ENCODE data around the gene ARHGAP24. TPM values are rescaled to one million over a fixed set of nuclear protein-coding genes. Genes with fewer than 3 reads are reported as not detected.

Gene ARHGAP24
- total and polyA plus RNA-seq, 2 donors (not counting 3 experiments of a cell fraction or from before 2014, with no cell fraction given) = 52.1 to 79.4 TPM

- no peak for FAIRE-seq
- H3K27ac ChIP-seq (ENCODE audit: insufficient read depth, low read depth, low read length) = no peak overlapping the region
- no TSS peak for BruUV-seq (replicated peaks)
These were observed 206.3 kb downstream of the ARHGAP24 start for GRCh38 chr4:85681221-85681657.

More at GRCh38 chr4:85681221-85681657, 206.3 kb downstream of the ARHGAP24 start:
- no peaks in the 10 kb centered on the region for H4K20me1 ChIP-seq (replicated peaks; ENCODE audit: control insufficient read depth, extremely low read depth, insufficient read depth, low read length)
- no peak for DNase-seq (ENCODE audit: low read depth, low spot score)
- intact Hi-C loops (cut with micrococcal nuclease) = no loop called here
- H3K9me3 ChIP-seq (replicated peaks; ENCODE audit: control insufficient read depth, insufficient read depth, low read length) = no peaks in the 10 kb centered on the region
- peaks cover 8 to 41% of the 10 kb centered on the region in 2 experiments for H3K27me3 ChIP-seq (ENCODE audit: control insufficient read depth in 2 of 2, insufficient read depth in 2 of 2, low read length in 2 of 2)
- H3K4me2 ChIP-seq (ENCODE audit: insufficient read depth, low read length) = no peak overlapping the region
- no peaks in the 10 kb centered on the region for H3K79me2 ChIP-seq (ENCODE audit: control insufficient read depth, insufficient read depth, low read length)
- TF ChIP-seq FOS (IDR thresholded peaks at IDR 0.05; ENCODE audit: borderline replicate concordance, insufficient read depth, low read length) (no peak), POLR2AphosphoS5 (IDR thresholded peaks at IDR 0.05; ENCODE audit: insufficient read depth, low read depth, low read length) (no peak), JUN (IDR thresholded peaks at IDR 0.05; ENCODE audit: borderline replicate concordance, insufficient read depth, insufficient read length, low read depth) (no peak), POLR2A (IDR thresholded peaks at IDR 0.05; ENCODE audit: low read depth, low read length) (no peak)
- TF ChIP-seq, protein P1, sequence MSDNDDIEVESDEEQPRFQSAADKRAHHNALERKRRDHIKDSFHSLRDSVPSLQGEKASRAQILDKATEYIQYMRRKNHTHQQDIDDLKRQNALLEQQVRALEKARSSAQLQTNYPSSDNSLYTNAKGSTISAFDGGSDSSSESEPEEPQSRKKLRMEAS (IDR thresholded peaks at IDR 0.05; ENCODE audit: insufficient read depth, insufficient read length) = no peak
- TF ChIP-seq, protein P2, sequence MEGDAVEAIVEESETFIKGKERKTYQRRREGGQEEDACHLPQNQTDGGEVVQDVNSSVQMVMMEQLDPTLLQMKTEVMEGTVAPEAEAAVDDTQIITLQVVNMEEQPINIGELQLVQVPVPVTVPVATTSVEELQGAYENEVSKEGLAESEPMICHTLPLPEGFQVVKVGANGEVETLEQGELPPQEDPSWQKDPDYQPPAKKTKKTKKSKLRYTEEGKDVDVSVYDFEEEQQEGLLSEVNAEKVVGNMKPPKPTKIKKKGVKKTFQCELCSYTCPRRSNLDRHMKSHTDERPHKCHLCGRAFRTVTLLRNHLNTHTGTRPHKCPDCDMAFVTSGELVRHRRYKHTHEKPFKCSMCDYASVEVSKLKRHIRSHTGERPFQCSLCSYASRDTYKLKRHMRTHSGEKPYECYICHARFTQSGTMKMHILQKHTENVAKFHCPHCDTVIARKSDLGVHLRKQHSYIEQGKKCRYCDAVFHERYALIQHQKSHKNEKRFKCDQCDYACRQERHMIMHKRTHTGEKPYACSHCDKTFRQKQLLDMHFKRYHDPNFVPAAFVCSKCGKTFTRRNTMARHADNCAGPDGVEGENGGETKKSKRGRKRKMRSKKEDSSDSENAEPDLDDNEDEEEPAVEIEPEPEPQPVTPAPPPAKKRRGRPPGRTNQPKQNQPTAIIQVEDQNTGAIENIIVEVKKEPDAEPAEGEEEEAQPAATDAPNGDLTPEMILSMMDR (IDR thresholded peaks at IDR 0.05; ENCODE audit: extremely low read depth in 1 of 2, insufficient read depth in 1 of 2, low read depth in 1 of 2, low read length in 2 of 2) = no peak
- H3K4me3 ChIP-seq (replicated peaks in 1 of 3; ENCODE audit: insufficient read depth in 1 of 3, low read depth in 1 of 3, low read length in 3 of 3) = no peak overlapping the region
- CTCF ChIA-PET = interaction anchor here (0.9 to 1.7 kb wide), 2 partner anchors 11 to 67 kb away, joined by 3 read pairs; no protein-coding TSS in a partner anchor
- POLR2A ChIA-PET = no interaction called here
- dilution Hi-C loops (cut with MboI; ENCODE audit: extremely low pct_ligation_motif_present, low sequenced_read_pairs) = no loop called here
- H2AFZ ChIP-seq (ENCODE audit: low read depth, low read length) = no peak overlapping the region
- H3K4me1 ChIP-seq (ENCODE audit: control insufficient read depth, extremely low read depth, insufficient read depth, low read length) = no peaks in the 10 kb centered on the region
- H3K9me1 ChIP-seq (replicated peaks; ENCODE audit: control insufficient read depth, extremely low read depth, insufficient read depth, low read length) = no peaks in the 10 kb centered on the region
- H3K36me3 ChIP-seq (ENCODE audit: control insufficient read depth in 2 of 2, extremely low read depth in 1 of 2, insufficient read depth in 2 of 2, low read length in 2 of 2) = no peaks in the 10 kb centered on the region
- H3K9ac ChIP-seq (replicated peaks; ENCODE audit: extremely low read depth, insufficient read depth, low read length) = no peak overlapping the region

Data from endothelial cell of umbilical vein (primary cell).